GM23248 (cell line): ENCODE measurements around the gene COMMD1.

ENCODE experiments used
- EZH2 ChIP-seq: fragments of 200-600 bp; sonication (generic); IDR thresholded peaks from 2 replicates; pipeline ENCODE4 v1.6.1; 2018; ENCODE audit warnings: antibody characterized with exemption, mild to moderate bottlenecking; ENCODE audit not compliant: insufficient read depth, poor library complexity, severe bottlenecking
- EZH2phosphoT487 ChIP-seq: fragments of 200-600 bp; sonication (generic); IDR thresholded peaks from 2 replicates; pipeline ENCODE4 v1.6.1; 2018; ENCODE audit warnings: antibody characterized with exemption, moderate library complexity, mild to moderate bottlenecking, low read depth; ENCODE audit not compliant: insufficient read depth

- no peak for TF ChIP-seq EZH2
- TF ChIP-seq EZH2phosphoT487: no peak
Observed at GRCh38 chr2:62032096-62032495, 126.6 kb downstream of the COMMD1 start.
